CD14-positive monocyte (primary cell): Measurements from ENCODE around the gene HOXB4. TPM values are rescaled to one million over a fixed set of nuclear protein-coding genes. Genes with fewer than 3 reads are reported as not detected.

ENCODE experiments used
- DNase-seq, 3 donors: peaks; one replicate each; pipeline ENCODE4 v3.0.0-alpha.2; 2011 to 2022
- H2AFZ ChIP-seq: 2 replicates; pipeline ENCODE4 v1.6.0; 2012; ENCODE audit warnings: mild to moderate bottlenecking, low read depth, low read length, inconsistent platforms; ENCODE audit not compliant: insufficient read depth, poor library complexity, severe bottlenecking
- H3K27ac ChIP-seq, 2 donors: 1 replicate in 1 of 2; 2 replicates in 1 of 2; pipeline ENCODE4 v1.5.1; 2012 to 2013; ENCODE audit warnings: low read length in 2 of 2, control low read depth in 1 of 2, inconsistent platforms in 1 of 2, low read depth in 1 of 2, mild to moderate bottlenecking in 1 of 2
- H3K27me3 ChIP-seq, 2 donors: one replicate each; pipeline versions ENCODE4 v1.6.0 to v1.6.1; 2011 to 2013; ENCODE audit warnings: low read length in 2 of 2; ENCODE audit not compliant: control insufficient read depth in 2 of 2, insufficient read depth in 2 of 2
- H3K36me3 ChIP-seq, 2 donors: replicated peaks in 1 of 2; 1 replicate in 1 of 2; 2 replicates in 1 of 2; pipeline versions ENCODE4 v1.5.1 to v1.6.1; 2012 to 2013; ENCODE audit warnings: low read length in 2 of 2, control low read depth in 1 of 2, inconsistent platforms in 1 of 2, mild to moderate bottlenecking in 1 of 2; ENCODE audit not compliant: insufficient read depth in 2 of 2, control insufficient read depth in 1 of 2
- H3K4me1 ChIP-seq, 2 donors: 1 replicate in 1 of 2; 2 replicates in 1 of 2; pipeline versions ENCODE4 v1.5.1 to v1.6.1; 2012 to 2013; ENCODE audit warnings: low read length in 2 of 2, control low read depth in 1 of 2, inconsistent platforms in 1 of 2, mild to moderate bottlenecking in 1 of 2, moderate library complexity in 1 of 2; ENCODE audit not compliant: insufficient read depth in 2 of 2, control insufficient read depth in 1 of 2
- H3K4me2 ChIP-seq: replicated peaks from 2 replicates; pipeline ENCODE3; 2012; ENCODE audit warnings: low read length, moderate library complexity, mild to moderate bottlenecking; ENCODE audit not compliant: poor library complexity, severe bottlenecking; ENCODE audit errors: extremely low read depth
- H3K4me3 ChIP-seq, 3 experiments: fragments of 200-600 bp in 1 of 3; sonication (generic) in 1 of 3; replicated peaks in 1 of 3; 1 replicate in 2 of 3; 2 replicates in 1 of 3; pipeline ENCODE4 v1.5.1; 2011 to 2013; ENCODE audit warnings: low read length in 3 of 3, mild to moderate bottlenecking in 3 of 3, control low read depth in 2 of 3, low read depth in 2 of 3, inconsistent platforms in 1 of 3, moderate library complexity in 1 of 3
- H3K79me2 ChIP-seq: 2 replicates; pipeline ENCODE4 v1.6.0; 2012; ENCODE audit warnings: mild to moderate bottlenecking, control low read depth, inconsistent platforms, low read length, moderate library complexity; ENCODE audit not compliant: insufficient read depth
- H3K9ac ChIP-seq: 2 replicates; pipeline ENCODE4 v1.6.0; 2017; ENCODE audit warnings: low read length, mild to moderate bottlenecking; ENCODE audit not compliant: insufficient read depth, poor library complexity, severe bottlenecking
- H3K9me3 ChIP-seq, 2 donors: replicated peaks in 1 of 2; 1 replicate in 1 of 2; 2 replicates in 1 of 2; pipeline versions ENCODE4 v1.5.1 to v1.6.1; 2012 to 2013; ENCODE audit warnings: low read length in 2 of 2, control low read depth in 1 of 2; ENCODE audit not compliant: control insufficient read depth in 1 of 2, insufficient read depth in 1 of 2
- H4K20me1 ChIP-seq: 2 replicates; pipeline ENCODE4 v1.6.0; 2012; ENCODE audit warnings: mild to moderate bottlenecking, low read length, control low read depth, moderate library complexity; ENCODE audit not compliant: insufficient read depth
- H3K27ac Mint-ChIP-seq, 7 donors: one replicate each; pipeline ENCODE4 v1.8.0; 2020; ENCODE audit warnings: mild to moderate bottlenecking in 7 of 7, mixed read lengths in 7 of 7, moderate library complexity in 6 of 7, inconsistent platforms in 2 of 7
- H3K27me3 Mint-ChIP-seq, 3 donors: one replicate each; pipeline ENCODE4 v1.8.0; 2021 to 2022; ENCODE audit warnings: low read depth in 3 of 3, mild to moderate bottlenecking in 3 of 3, mixed read lengths in 3 of 3, moderate library complexity in 3 of 3, inconsistent platforms in 1 of 3
- H3K36me3 Mint-ChIP-seq, 2 donors: one replicate each; pipeline ENCODE4 v1.8.0; 2020; ENCODE audit warnings: mixed read lengths in 2 of 2, inconsistent platforms in 1 of 2, mild to moderate bottlenecking in 1 of 2
- H3K4me1 Mint-ChIP-seq: one replicate; pipeline ENCODE4 v1.8.0; 2020; ENCODE audit warnings: mild to moderate bottlenecking, mixed read lengths
- H3K4me3 Mint-ChIP-seq, 2 donors: one replicate each; pipeline ENCODE4 v1.8.0; 2020; ENCODE audit warnings: mild to moderate bottlenecking in 2 of 2, mixed read lengths in 2 of 2, moderate library complexity in 1 of 2
- H3K9me3 Mint-ChIP-seq, 7 donors: one replicate each; pipeline ENCODE4 v1.8.0; 2020 to 2022; ENCODE audit warnings: mixed read lengths in 7 of 7, mild to moderate bottlenecking in 6 of 7, moderate library complexity in 6 of 7, inconsistent platforms in 2 of 7
- WGBS: methylation state at CpG from one replicate; pipeline ENCODE4 v1.1.5; 2013; ENCODE audit warnings: missing lambda C conversion rate; ENCODE audit not compliant: insufficient coverage; 5-methylcytosine and 5-hydroxymethylcytosine counted together
- intact Hi-C, 2 donors: fragments of 100-400 bp; cut with micrococcal nuclease; formaldehyde crosslinking; loops; one replicate each; pipeline versions ENCODE4 v1.15.0 to v1.15.1; 2023
- polyA plus RNA-seq, 3 donors: library from polyadenylated mRNA; depleted of rRNA in 1 of 3; unstranded in 2 of 3; stranded (reverse) in 1 of 3; fragments of 300-500 nt in 2 of 3; fragments of >200 nt in 1 of 3; fragmentation: Illumina TruSeq in 2 of 3; gene quantifications; 1 replicate in 2 of 3; 2 replicates in 1 of 3; pipeline ENCODE4 v1.2.3, GENCODE V29; 2012 to 2021
- TF ChIP-seq, protein P1 (sequence below): fragments of 200-600 bp; IDR thresholded peaks from one replicate; pipeline ENCODE4 v1.8.0; 2022; ENCODE audit warnings: antibody characterized with exemption, mild to moderate bottlenecking

HOXB4 gene
- polyA plus RNA-seq, 3 donors, result 0.16 TPM; not detected in 2

DNA sequence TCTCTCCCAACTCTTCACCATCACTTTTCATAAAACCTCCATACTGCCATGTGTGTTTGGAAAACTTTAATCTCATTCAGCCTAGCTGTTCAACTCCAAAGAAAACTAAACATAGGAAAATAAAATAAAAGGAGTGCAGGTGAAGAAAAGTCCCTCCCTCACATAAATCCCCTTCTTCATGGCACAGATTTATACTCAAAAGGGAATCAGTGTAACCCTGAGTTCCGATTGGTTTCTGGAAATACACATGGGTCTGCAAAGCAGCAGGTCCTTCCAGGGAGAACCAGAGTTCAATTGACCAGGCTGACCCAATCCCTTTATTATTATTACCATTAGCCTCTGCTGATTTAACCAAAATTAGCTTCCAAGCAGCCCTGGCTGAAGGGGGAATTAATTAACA is 24.3 kb downstream of the HOXB4 start:
- H3K79me2 ChIP-seq, result no peaks in the 10 kb centered on the region
- intact Hi-C loops, result no loop called here

DNA sequence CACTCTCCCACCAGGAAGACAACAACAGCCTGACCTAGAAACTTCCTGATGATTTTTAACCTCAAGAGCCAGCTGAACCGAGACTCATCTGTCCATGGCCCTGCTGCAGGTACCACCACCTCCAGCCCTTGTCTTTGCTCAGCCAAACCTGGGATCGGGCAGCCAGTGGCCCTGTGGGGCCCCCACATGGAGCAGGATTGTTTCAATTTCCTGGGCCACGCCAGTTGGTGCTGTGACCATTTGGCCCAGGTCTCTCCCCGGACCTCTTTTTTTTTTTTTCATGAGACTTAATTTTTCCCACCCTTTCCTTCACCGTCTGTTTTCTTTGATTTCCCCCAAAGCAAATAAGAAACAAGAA is 25.0 kb downstream of the HOXB4 start:
- H3K36me3 Mint-ChIP-seq, result peaks cover 2 to 12% of the 10 kb centered on the region in 2 donors
- Histone ChIP-seq H3K27me3 (peaks cover 21 to 48% of the 10 kb centered on the region in 2 donors), H3K27ac (no peak overlapping the region), H3K79me2 (no peaks in the 10 kb centered on the region), H3K4me2 (no peak overlapping the region), H3K4me3 (no peak overlapping the region), H4K20me1 (no peaks in the 10 kb centered on the region), H2AFZ (no peak overlapping the region), H3K4me1 (peaks cover 7 to 15% of the 10 kb centered on the region in 2 donors), H3K9me3 (no peaks in the 10 kb centered on the region), H3K9ac (no peak overlapping the region), H3K36me3 (no peaks in the 10 kb centered on the region)
- H3K9me3 Mint-ChIP-seq, result peaks cover 0 to 11% (median 0%) of the 10 kb centered on the region in 7 donors
- no peak overlapping the region for H3K27ac Mint-ChIP-seq
- TF ChIP-seq, protein P1, sequence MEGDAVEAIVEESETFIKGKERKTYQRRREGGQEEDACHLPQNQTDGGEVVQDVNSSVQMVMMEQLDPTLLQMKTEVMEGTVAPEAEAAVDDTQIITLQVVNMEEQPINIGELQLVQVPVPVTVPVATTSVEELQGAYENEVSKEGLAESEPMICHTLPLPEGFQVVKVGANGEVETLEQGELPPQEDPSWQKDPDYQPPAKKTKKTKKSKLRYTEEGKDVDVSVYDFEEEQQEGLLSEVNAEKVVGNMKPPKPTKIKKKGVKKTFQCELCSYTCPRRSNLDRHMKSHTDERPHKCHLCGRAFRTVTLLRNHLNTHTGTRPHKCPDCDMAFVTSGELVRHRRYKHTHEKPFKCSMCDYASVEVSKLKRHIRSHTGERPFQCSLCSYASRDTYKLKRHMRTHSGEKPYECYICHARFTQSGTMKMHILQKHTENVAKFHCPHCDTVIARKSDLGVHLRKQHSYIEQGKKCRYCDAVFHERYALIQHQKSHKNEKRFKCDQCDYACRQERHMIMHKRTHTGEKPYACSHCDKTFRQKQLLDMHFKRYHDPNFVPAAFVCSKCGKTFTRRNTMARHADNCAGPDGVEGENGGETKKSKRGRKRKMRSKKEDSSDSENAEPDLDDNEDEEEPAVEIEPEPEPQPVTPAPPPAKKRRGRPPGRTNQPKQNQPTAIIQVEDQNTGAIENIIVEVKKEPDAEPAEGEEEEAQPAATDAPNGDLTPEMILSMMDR, result no peak
- intact Hi-C loops, result no loop called here
- 92% methylated on average over 4 of the region's 5 CpGs for WGBS
- no peak for DNase-seq
- H3K27me3 Mint-ChIP-seq, result peaks cover 51 to 55% (median 53%) of the 10 kb centered on the region in 3 donors
- peak overlapping the region in 1 of 2 donors; percentile 14 for H3K4me3 Mint-ChIP-seq
- H3K4me1 Mint-ChIP-seq, result peaks cover 17% of the 10 kb centered on the region

More for the DNA sequence above, 24.3 kb downstream of the HOXB4 start:
- Mint-ChIP-seq H3K9me3 (peaks cover 0 to 11% (median 0%) of the 10 kb centered on the region in 7 donors), H3K36me3 (peaks cover 2 to 12% of the 10 kb centered on the region in 2 donors), H3K27me3 (peaks cover 49 to 60% (median 51%) of the 10 kb centered on the region in 3 donors), H3K4me3 (no peak overlapping the region), H3K27ac (no peak overlapping the region), H3K4me1 (peaks cover 12% of the 10 kb centered on the region)
- Histone ChIP-seq H2AFZ (no peak overlapping the region), H4K20me1 (no peaks in the 10 kb centered on the region), H3K27ac (no peak overlapping the region), H3K4me3 (no peak overlapping the region), H3K4me2 (no peak overlapping the region), H3K4me1 (peaks cover 3 to 9% of the 10 kb centered on the region in 2 donors), H3K9ac (no peak overlapping the region), H3K9me3 (no peaks in the 10 kb centered on the region), H3K27me3 (peaks cover 21 to 49% of the 10 kb centered on the region in 2 donors), H3K36me3 (no peaks in the 10 kb centered on the region)
- WGBS, result no CpG with 5 or more reads among the region's 1 CpG
- TF ChIP-seq, protein P1, result no peak
- no peak for DNase-seq
